HG03439 (cell line): ENCODE measurements around the gene ZNF354C.

Experiments
- ATAC-seq: cut with Tn5 transposase; IDR thresholded peaks from one replicate; pipeline ENCODE4 v1.9.1; 2021; ENCODE audit warnings: mild to moderate bottlenecking, moderate library complexity; ENCODE audit not compliant: unreplicated experiment

The ZNF354C gene

GRCh38 chr5:179127136-179128040 lies 67.2 kb downstream of the ZNF354C start:
- ATAC-seq: no peak

GRCh38 chr5:179128041-179128365 lies 67.8 kb downstream of the ZNF354C start:
- ATAC-seq: no peak

- ATAC-seq: no peak
Measured at GRCh38 chr5:179128976-179129375, 68.8 kb downstream of the ZNF354C start.

- no peak for ATAC-seq
Measured at GRCh38 chr5:179129607-179130071, 69.5 kb downstream of the ZNF354C start.

- no peak for ATAC-seq
Measured at GRCh38 chr5:179130101-179130681, 70.0 kb downstream of the ZNF354C start.

GRCh38 chr5:179131321-179131835 lies 71.2 kb downstream of the ZNF354C start:
- ATAC-seq: no peak

GRCh38 chr5:179131886-179132585 lies 71.9 kb downstream of the ZNF354C start:
- no peak for ATAC-seq

- no peak for ATAC-seq
Measured at GRCh38 chr5:179132586-179133355, 72.6 kb downstream of the ZNF354C start.
